Right lobe of liver (tissue), 6 donors: ENCODE results near the gene TECPR2. TPM values are rescaled to one million over a fixed set of nuclear protein-coding genes. Genes with fewer than 3 reads are reported as not detected.

Source experiments
- ATAC-seq, 4 donors: fragments of 200-7000 bp; cut with Tn5 transposase; one replicate each; pipeline ENCODE4 v1.9.1; 2020; ENCODE audit warnings: mild to moderate bottlenecking in 4 of 4, moderate library complexity in 4 of 4
- DNase-seq, 3 donors: peaks; one replicate each; pipeline ENCODE4 v3.0.0-alpha.2; 2020
- H3K27ac ChIP-seq, 3 donors: fragments of 200-600 bp; one replicate each; pipeline ENCODE4 v1.8.0; 2022
- H3K27me3 ChIP-seq, 2 donors: fragments of 200-600 bp; one replicate each; pipeline ENCODE4 v1.8.0; 2022
- H3K36me3 ChIP-seq, 4 donors: fragments of 200-600 bp; sonication (generic) in 1 of 4; one replicate each; pipeline versions ENCODE4 v1.5.1 to v1.8.0; 2017 to 2022; ENCODE audit warnings: control low read depth in 1 of 4
- H3K4me1 ChIP-seq, 4 donors: fragments of 200-600 bp; sonication (generic) in 1 of 4; one replicate each; pipeline versions ENCODE4 v1.5.1 to v1.8.0; 2017 to 2022; ENCODE audit warnings: control low read depth in 1 of 4
- H3K4me3 ChIP-seq, 3 donors: fragments of 200-600 bp; one replicate each; pipeline ENCODE4 v1.8.0; 2022
- H3K9me3 ChIP-seq, 4 donors: fragments of 200-600 bp; sonication (generic) in 1 of 4; one replicate each; pipeline versions ENCODE4 v1.5.1 to v1.8.0; 2017 to 2022; ENCODE audit warnings: control low read depth in 1 of 4
- POLR2A ChIP-seq: fragments of 450-650 bp; IDR thresholded peaks from one replicate; pipeline ENCODE4 v1.6.1; 2017; ENCODE audit warnings: antibody characterized with exemption, mild to moderate bottlenecking
- whole genome bisulfite sequencing: methylation state at CpG from one replicate; pipeline ENCODE4 v1.1.6; 2018; ENCODE audit warnings: low coverage, low lambda C conversion rate; ENCODE audit not compliant: insufficient coverage; ENCODE audit errors: missing lambda C conversion rate; 5-methylcytosine and 5-hydroxymethylcytosine counted together
- intact Hi-C, 2 donors: fragments of 100-400 bp; cut with DNase I; formaldehyde crosslinking; loops; one replicate each; pipeline versions ENCODE4 v1.11.2 to v1.14.1; 2022
- total RNA-seq, 6 experiments: library from RNA; depleted of rRNA in 2 of 6; stranded (reverse); fragments of >200 nt in 2 of 6; fragmentation: NEBNext Ultra II Directional in 3 of 6; extraction: Animal tissue kit (Norgen Biotek cat#: 25700) in 3 of 6; gene quantifications; one replicate each; pipeline versions ENCODE4 v1.1.0 to v1.2.4, GENCODE V29; 2016 to 2023
- TF ChIP-seq, protein P1 (sequence below), 4 donors: fragments of 200-600 bp in 3 of 4; fragments of 450-650 bp in 1 of 4; IDR thresholded peaks; one replicate each; pipeline versions ENCODE4 v1.5.1 to v1.8.0; 2016 to 2022; ENCODE audit warnings: antibody characterized with exemption in 4 of 4, mild to moderate bottlenecking in 2 of 4
- donor health status: DM: no; HTN: yes; CAD: no.
- donor health status: DM: no; HTN: no; CAD: no.
- donor health status: DM: no; HTN: no; CAD: no.
- donor health status: DM: no; HTN: yes; CAD: no.
- donor health status: DM: no; HTN: yes; CAD: no.

The TECPR2 gene
- total RNA-seq, 6 experiments from 2014 or later = 5.5 to 10.5 (median 9.4) TPM

DNA sequence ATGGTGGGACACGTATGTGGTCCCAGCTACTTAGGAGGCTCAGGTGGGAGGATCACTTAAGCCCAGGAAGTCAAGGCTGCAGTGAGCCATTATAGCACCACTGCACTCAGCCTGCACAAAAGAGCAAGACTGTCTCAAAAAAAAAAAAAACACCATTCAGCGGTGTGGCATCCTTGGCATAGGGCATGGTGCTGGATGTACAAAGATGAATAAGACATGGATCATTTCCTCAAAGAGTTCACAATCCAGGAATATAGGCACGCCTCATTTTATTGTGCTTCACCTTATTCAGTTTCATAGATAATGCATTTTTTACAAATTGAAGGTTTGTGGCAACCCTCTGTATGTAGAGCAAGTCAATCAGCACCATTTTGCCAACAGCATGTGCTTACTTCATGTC lies 6.5 kb upstream of the TECPR2 start:
- H3K9me3 ChIP-seq = no peaks in the 10 kb centered on the region
- H3K27me3 ChIP-seq = no peaks in the 10 kb centered on the region
- peaks cover 0 to 63% (median 18%) of the 10 kb centered on the region in 4 donors for H3K36me3 ChIP-seq
- intact Hi-C loops = no loop called here
- H3K27ac ChIP-seq = no peak overlapping the region
- 88% methylated on average over 3 of the region's 3 CpGs for WGBS
- no peak for TF ChIP-seq POLR2A
- TF ChIP-seq, protein P1, sequence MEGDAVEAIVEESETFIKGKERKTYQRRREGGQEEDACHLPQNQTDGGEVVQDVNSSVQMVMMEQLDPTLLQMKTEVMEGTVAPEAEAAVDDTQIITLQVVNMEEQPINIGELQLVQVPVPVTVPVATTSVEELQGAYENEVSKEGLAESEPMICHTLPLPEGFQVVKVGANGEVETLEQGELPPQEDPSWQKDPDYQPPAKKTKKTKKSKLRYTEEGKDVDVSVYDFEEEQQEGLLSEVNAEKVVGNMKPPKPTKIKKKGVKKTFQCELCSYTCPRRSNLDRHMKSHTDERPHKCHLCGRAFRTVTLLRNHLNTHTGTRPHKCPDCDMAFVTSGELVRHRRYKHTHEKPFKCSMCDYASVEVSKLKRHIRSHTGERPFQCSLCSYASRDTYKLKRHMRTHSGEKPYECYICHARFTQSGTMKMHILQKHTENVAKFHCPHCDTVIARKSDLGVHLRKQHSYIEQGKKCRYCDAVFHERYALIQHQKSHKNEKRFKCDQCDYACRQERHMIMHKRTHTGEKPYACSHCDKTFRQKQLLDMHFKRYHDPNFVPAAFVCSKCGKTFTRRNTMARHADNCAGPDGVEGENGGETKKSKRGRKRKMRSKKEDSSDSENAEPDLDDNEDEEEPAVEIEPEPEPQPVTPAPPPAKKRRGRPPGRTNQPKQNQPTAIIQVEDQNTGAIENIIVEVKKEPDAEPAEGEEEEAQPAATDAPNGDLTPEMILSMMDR (IDR thresholded peaks at IDR 0.05) = no peak
- no peak overlapping the region for H3K4me3 ChIP-seq
- H3K4me1 ChIP-seq = no peaks in the 10 kb centered on the region
- ATAC-seq (no peak), DNase-seq (no peak)

DNA sequence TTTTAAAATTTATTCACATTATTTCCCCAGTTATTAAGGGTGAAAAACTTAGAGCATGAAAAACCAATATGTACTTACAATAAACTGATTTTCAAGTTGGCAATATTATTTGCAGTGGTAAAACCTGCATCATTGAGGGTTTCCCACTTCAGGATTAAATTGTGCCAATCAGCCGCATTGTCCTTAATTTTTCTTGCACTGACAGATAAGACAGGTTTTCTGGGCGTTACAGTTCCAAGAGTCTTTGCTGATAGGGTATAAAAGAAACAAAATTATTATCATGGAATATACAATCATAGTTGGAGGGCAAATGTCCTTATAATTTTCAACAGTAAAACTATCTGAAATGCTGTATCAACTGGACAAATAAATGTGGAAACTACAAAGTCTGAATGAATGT lies 3.4 kb upstream of the TECPR2 start:
- ATAC-seq (no peak), DNase-seq (no peak)
- WGBS = 97% methylated on average over 2 of the region's 2 CpGs
- Histone ChIP-seq H3K27me3 (no peaks in the 10 kb centered on the region), H3K4me1 (peaks cover 0 to 19% (median 4%) of the 10 kb centered on the region in 4 donors), H3K4me3 (no peak overlapping the region), H3K9me3 (no peaks in the 10 kb centered on the region), H3K27ac (no peak overlapping the region), H3K36me3 (peaks cover 0 to 43% (median 12%) of the 10 kb centered on the region in 4 donors)
- intact Hi-C loops = no loop called here
- TF ChIP-seq POLR2A = no peak
- TF ChIP-seq, protein P1 (IDR thresholded peaks at IDR 0.05) = no peak

DNA sequence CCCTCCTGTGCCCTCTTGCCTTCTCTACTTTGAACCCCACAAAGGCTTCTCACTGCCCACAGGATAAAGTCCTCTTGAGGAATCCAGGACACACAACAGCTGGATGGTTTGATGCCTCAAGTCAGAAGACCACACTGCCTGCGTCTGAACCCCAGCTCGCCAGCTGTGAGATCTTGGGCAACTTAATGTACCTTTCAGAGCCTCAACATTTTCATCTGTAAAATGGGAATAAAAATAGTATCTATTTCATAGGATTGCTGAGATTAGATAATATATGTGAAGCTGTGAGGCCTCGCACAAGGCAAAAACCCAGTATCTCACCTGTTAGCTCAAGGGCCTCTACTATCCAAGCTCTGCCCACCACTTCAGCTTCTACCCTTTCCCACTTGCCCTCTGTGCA lies 2.4 kb upstream of the TECPR2 start:
- Histone ChIP-seq H3K4me3 (no peak overlapping the region), H3K36me3 (peaks cover 0 to 32% (median 7%) of the 10 kb centered on the region in 4 donors), H3K4me1 (peaks cover 0 to 19% (median 4%) of the 10 kb centered on the region in 4 donors), H3K27ac (no peak overlapping the region), H3K9me3 (no peaks in the 10 kb centered on the region), H3K27me3 (no peaks in the 10 kb centered on the region)
- intact Hi-C loops = no loop called here
- no peak for DNase-seq
- ATAC-seq = no peak
- WGBS = 97% methylated on average over 3 of the region's 3 CpGs
- no peak for TF ChIP-seq POLR2A
- TF ChIP-seq, protein P1 (IDR thresholded peaks at IDR 0.05) = no peak

DNA sequence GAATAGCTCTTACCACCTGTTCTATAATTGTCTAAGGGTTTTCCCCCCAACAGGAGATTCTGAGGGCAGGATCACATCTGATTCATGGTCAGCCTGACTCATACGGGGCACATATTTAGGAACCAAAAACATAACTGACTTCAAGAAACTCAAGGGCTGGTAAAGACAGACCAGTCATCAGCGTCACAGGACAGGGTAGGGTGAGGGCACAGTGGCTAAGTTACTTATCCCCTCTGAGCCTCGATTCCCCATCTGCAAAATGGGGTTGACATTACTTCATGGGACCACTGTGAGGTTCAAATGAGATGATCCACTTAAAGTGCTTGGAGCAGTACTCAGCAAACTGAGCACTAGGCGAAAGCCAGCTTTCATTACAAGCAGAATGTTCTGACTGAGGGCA lies 657 bp upstream of the TECPR2 start:
- DNase-seq (no peak), ATAC-seq (peak; percentile 1 to 16 (median 6))
- H3K36me3 ChIP-seq = peaks cover 0 to 17% (median 6%) of the 10 kb centered on the region in 4 donors
- peaks cover 0 to 19% (median 4%) of the 10 kb centered on the region in 4 donors for H3K4me1 ChIP-seq
- no peaks in the 10 kb centered on the region for H3K9me3 ChIP-seq
- peak overlapping the region; percentile 80 to 94 (median 93) for H3K4me3 ChIP-seq
- H3K27ac ChIP-seq = peak overlapping the region; percentile 69 to 79 (median 72)
- TF ChIP-seq, protein P1 (IDR thresholded peaks at IDR 0.05) = no peak
- no peak for TF ChIP-seq POLR2A
- H3K27me3 ChIP-seq = no peaks in the 10 kb centered on the region
- intact Hi-C loops = no loop called here
- WGBS = 16% methylated on average over 3 of the region's 4 CpGs
